Measurements from ENCODE around the gene MAPK8IP1.

The MAPK8IP1 gene

DNA sequence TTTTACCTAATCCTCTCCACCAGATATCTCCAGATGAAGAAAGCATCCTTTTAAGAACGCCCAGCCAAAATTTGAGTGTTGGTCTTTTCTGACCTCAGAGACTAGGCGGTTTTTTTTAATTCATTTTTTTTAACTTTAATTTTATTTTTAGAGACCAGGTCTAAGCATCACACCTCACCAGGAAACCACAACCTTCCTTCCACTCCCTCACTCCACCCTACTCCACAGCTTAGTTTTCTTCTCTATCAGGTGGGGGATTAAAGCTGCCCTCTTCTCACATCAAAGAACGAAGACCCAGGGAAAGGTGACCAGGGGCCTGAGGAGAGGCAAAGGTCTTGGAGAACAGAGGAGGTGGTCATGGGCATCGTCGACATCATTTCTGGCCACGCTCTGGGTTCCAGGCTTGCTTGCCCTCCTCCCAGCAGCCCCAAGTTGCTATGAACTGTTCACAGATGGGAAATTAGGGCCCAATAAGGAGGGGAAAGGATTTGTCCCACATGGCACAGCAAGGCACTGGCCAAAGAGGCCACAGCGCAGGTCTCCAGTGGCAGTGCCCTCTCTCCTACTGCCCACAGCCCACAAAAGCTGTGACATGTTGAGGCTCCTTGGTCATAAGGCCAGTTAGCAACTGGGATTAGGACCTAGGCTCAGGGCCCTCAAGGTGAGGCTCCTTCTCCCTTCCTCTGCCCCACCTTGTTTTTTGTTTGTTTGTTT is 33.7 kb downstream of the MAPK8IP1 start:
- intact Hi-C loops (cut with DNase I) = loop anchor here (5.0 kb wide), 1 partner anchor 72 kb away; the partner anchor contains the start of gene CRY2

DNA sequence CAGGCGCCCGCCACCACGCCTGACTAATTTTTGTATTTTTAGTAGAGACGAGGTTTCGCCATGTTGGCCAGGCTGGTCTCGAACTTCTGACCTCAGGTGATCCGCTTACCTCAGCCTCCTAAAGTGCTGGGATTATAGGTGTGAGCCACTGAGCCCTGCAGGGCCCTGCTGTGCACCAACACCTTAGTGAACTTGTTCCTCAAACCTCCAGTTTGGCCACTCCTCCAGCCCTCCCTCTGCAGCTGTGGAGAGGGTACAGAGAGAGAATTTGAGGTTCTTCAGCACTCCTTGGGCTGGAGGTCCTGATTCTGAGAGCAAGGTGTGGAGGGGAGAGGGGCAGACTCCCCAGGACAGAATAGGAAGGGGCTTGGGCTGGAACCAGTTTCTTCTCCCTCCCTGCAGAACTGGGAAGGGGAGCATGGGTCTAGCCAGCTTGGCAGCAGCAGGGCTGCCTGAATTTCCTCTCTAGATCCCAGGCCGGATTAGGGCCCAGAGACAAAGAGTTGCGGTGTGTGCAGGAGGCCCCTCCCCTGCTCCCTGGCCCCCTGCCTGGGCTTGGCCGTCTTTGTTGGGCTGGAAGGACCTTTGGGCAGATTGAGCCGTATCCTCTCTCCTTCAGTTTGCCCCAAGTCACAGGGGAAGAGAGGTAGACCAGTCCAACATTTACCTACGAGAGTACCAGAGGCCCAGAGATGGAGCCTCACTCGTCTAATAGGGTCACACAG is 34.5 kb downstream of the MAPK8IP1 start:
- intact Hi-C loops (cut with DNase I) = loop anchor here (5.0 kb wide), 1 partner anchor 73 kb away; the partner anchor contains the start of gene CRY2
- DNase-seq = peak in 6 of 42 donors; percentile 7 to 31 (median 22)

More for the DNA sequence above, 33.7 kb downstream of the MAPK8IP1 start:
- DNase-seq = peak in 4 of 42 donors; percentile 3 to 25 (median 17)

- DNase-seq = peak in 9 of 42 donors; percentile 3 to 24 (median 8)
- intact Hi-C loops (cut with DNase I) = no loop called here
These were observed 35.4 kb downstream of the MAPK8IP1 start for GRCh38 chr11:45920531-45921477.

DNA sequence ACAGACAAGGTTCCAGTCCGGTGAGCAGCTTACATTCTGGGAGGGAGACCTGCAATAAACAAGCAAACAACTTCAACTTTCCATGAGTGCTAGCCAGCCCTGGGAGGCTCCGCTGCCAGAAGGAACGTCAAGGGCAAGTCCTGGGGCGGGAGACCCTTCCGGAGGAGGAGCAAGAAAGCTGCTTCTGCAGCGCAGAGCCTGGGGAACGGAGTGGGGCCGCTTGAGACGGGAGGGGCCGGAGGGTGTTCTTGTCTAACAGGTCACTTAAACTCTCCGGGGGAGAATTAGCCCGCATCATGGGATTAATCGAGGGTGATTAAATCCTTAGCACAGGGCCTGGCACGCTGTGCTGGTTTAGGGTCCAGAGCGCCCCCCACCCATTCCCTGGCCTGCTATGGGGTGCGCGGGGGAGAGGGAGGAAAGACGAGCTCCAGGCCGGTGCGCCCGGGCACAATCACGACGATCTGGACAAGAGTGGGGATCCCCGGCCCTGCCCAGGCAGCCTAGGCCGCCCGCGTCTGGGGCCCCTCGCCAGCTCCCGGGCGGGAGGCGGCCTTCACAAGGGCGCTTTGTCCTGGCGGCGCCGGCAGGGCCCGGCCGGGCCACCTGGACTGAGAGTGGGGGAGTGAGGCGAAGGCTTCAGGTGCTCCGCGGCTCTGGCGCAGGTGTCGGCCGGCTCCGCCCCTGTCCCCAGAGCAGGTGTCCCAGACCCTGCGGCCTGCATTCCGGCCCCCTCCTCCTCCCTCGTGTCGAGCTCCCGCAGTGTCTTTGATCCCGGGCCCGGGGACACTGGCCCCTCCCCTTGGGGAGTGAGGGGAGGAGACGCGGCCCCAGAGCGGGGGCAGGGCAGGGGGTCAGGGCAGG is 36.3 kb downstream of the MAPK8IP1 start:
- DNase-seq = peak in 10 of 42 donors; percentile 8 to 51 (median 26)
- intact Hi-C loops (cut with DNase I) = no loop called here

DNA sequence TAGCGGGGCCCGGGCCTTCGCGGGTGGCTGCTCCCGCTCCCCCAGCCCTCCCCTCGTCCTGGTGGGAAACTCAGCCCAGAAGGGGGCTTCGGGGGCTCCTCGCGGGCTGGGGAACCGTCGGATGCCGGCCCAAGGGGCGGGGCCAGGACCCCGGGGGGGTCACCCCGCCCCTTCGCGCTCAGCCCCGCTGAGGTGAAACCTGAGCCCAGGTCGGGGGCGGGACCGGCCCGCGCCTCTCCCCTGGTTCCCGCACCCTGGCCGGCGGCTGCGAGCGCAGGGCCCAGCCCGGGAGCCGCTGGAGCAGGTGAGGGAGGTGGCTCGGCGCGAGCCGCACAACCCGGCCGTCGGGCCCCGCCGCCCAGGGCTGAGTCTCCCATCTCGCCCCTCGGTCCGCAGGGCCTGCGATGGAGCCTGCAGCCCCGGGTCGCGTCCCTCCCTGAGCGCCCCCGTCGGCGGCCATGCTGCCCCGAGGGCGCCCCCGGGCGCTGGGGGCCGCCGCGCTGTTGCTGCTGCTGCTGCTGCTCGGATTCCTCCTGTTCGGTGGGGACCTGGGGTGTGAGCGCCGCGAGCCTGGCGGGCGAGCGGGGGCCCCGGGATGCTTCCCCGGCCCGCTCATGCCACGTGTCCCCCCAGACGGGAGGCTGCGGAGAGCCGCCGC is 37.1 kb downstream of the MAPK8IP1 start, which contains the start of gene LARGE2:
Gene LARGE2, plus strand, starts transcription at position 232 of the 658 bp plus-strand sequence. Its CDS starts 227 bp downstream, at position 459.
- intact Hi-C loops (cut with DNase I) = no loop called here
- DNase-seq = peak in 9 of 42 donors; percentile 0 to 28 (median 10)

GRCh38 chr11:45924036-45924915 is 38.8 kb downstream of the MAPK8IP1 start:
- peak in 8 of 42 donors; percentile 2 to 23 (median 18) for DNase-seq
- intact Hi-C loops (cut with DNase I) = no loop called here

DNA sequence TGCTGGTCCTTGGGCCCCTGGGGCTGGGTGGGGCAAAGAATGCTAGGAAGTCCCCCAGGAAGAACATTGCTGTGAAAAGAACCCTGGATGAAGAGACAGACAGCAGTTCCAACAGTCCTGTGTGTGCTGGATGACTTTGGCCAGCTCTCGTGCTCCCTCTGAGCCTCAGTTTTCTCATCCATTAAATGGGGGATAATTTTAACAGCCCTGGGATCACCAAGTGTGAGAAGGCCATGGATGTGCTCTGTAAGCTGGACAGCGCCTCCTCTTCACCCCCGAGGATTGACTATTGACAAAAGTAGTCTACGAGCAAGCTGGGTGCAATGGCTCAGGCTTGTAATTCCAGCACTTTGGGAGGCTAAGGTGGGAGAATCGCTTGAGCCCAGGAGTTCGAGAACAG is 39.5 kb downstream of the MAPK8IP1 start:
- intact Hi-C loops (cut with DNase I) = no loop called here
- DNase-seq = peak in 3 of 42 donors; percentile 2 to 16 (median 6)

GRCh38 chr11:45925550-45925949 is 40.1 kb downstream of the MAPK8IP1 start:
- peak in 4 of 42 donors; percentile 1 to 14 (median 4) for DNase-seq
- intact Hi-C loops (cut with DNase I) = no loop called here

DNA sequence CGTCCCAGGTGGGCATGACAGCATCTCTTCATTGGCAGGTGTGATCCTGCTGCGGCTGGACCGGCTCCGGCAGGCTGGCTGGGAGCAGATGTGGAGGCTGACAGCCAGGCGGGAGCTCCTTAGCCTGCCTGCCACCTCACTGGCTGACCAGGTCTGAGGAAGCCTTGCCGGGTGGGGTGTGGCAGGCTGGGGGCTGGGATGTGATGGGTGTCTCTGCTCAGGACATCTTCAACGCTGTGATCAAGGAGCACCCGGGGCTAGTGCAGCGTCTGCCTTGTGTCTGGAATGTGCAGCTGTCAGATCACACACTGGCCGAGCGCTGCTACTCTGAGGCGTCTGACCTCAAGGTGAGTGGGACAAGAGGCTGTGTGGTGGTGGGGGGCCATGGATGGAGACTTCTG is 40.5 kb downstream of the MAPK8IP1 start:
- intact Hi-C loops (cut with DNase I) = no loop called here
- DNase-seq = peak in 5 of 42 donors; percentile 0 to 25 (median 16)

DNA sequence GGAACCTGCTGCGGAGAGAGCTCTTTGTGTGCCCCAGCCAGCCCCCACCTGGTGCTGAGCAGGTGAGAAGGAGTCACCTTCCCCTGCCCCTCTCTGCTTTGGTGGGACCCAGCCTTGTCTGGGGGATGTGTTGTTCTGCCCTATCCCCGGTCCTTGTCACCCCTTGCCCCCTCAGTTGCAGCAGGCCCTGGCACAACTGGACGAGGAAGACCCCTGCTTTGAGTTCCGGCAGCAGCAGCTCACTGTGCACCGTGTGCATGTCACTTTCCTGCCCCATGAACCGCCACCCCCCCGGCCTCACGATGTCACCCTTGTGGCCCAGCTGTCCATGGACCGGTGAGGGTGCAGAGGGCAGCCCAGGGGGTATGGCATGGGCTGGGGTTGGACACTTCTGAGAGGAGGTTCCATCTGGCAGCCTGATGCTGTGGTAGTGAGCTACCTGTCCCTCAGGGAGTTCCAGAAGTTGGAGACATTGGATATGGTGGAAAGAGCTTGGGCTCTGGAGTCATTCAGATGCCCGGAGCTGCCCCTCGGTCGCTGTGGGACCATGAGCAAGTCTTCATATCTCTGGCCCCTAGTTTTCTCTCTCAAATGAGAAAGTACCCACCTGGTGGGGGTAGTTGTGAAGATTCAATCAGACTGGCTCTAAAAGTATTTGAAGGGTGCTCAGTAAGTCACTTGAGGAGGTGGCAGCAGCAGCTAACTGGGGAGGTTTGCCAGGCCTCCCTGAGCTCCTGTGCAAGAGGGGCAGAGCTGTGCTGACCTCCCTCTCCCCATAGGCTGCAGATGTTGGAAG is 41.3 kb downstream of the MAPK8IP1 start:
- intact Hi-C loops (cut with DNase I) = no loop called here
- peak in 4 of 42 donors; percentile 2 to 16 (median 11) for DNase-seq

GRCh38 chr11:45927332-45927683 is 41.9 kb downstream of the MAPK8IP1 start:
- DNase-seq = peak in 6 of 42 donors; percentile 3 to 28 (median 22)
- intact Hi-C loops (cut with DNase I) = no loop called here

DNA sequence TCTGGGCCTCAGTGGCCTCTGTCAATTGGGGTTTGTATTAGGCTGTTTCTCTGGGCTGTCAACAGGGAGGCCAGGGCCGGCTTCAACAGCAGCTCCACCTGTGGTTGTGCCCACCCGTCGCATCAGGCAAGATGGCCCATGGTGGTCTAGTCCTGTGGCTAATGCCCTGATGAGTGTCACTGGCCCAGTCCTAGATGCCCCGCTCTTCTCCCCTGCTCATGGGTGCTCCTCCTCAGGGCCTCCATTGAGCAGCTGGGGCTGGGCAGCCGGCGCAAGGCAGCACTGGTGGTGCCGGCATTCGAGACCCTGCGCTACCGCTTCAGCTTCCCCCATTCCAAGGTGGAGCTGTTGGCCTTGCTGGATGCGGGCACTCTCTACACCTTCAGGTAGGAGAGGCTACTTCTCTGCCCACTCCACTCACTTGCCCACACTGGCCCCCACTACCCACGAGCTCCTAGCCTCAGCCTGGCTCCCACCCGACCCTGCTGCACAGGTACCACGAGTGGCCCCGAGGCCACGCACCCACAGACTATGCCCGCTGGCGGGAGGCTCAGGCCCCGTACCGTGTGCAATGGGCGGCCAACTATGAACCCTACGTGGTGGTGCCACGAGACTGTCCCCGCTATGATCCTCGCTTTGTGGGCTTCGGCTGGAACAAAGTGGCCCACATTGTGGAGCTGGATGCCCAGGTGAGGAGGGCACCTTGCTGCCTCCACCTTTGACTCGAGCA is 42.4 kb downstream of the MAPK8IP1 start:
- intact Hi-C loops (cut with DNase I) = no loop called here
- DNase-seq = peak in 7 of 42 donors; percentile 2 to 24 (median 16)

- intact Hi-C loops (cut with DNase I) = no loop called here
- DNase-seq = peak in 5 of 42 donors; percentile 3 to 21 (median 10)
These were observed 43.2 kb downstream of the MAPK8IP1 start for GRCh38 chr11:45928535-45929215.

- intact Hi-C loops (cut with DNase I) = no loop called here
- DNase-seq = peak in 3 of 42 donors; percentile 3 to 19 (median 15)
These were observed 44.1 kb downstream of the MAPK8IP1 start for GRCh38 chr11:45929486-45930030.
